ENCODE data around the gene PARD3. TPM values are rescaled to one million over a fixed set of nuclear protein-coding genes. Genes with fewer than 3 reads are reported as not detected.

Gene PARD3
- polyA plus RNA-seq, 2 of the 4 experiments (the other 2 are of a cell fraction) = 110 to 200 TPM

DNA sequence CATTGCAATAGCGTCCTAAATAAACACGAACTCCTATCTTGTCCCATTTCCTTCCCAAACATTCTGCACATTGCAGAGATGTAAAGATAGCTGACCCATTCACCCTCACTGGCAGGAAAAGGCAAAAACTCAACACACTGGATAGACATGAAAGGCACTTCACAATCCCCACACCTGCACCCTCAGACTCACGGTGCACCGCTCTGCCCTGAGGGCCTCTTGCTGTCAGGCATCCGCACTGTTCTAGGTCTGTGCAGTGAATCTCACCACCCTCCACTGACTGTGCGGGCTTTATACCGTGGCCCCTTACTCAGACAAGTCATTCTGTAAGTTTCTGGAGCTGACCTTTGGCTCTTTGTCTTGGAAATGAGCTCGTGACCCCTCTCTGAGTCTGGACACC is 42.9 kb upstream of the PARD3 start:
- Histone ChIP-seq H3K4me3 (no peak overlapping the region), H3K4me2 (no peak overlapping the region), H3K4me1 (peaks cover 45% of the 10 kb centered on the region), H3K27ac (no peak overlapping the region), H3K9me3 (no peaks in the 10 kb centered on the region)
- DNase-seq (ENCODE audit: low read depth in 1 of 2, low spot score in 1 of 2) (no peak), FAIRE-seq (no peak), ATAC-seq (no peak)
- 72% methylated on average over 8 of the region's 8 CpGs for WGBS (ENCODE audit: missing lambda C conversion rate)
- CTCF ChIA-PET = interaction anchor here (1.2 kb wide), 1 partner anchor 9 kb away, joined by 3 read pairs; no protein-coding TSS in a partner anchor
- POLR2A ChIA-PET = no interaction called here
- TF ChIP-seq CBX8 (IDR thresholded peaks at IDR 0.05) (no peak), SMC3 (IDR thresholded peaks at IDR 0.05) (no peak), NFE2L2 (conservative IDR thresholded peaks at IDR 0.05; ENCODE audit: low read length) (no peak), POLR2A (IDR thresholded peaks at IDR 0.05; ENCODE audit: low read length) (no peak), HOXB5 (CRISPR knock-in tag; IDR thresholded peaks at IDR 0.05) (no peak), RCOR1 (IDR thresholded peaks at IDR 0.05; ENCODE audit: low read depth, low read length) (no peak), HEYL (CRISPR knock-in tag; IDR thresholded peaks at IDR 0.05) (no peak), FOSL2 (IDR thresholded peaks at IDR 0.05) (no peak), FOSL2 (CRISPR knock-in tag; IDR thresholded peaks at IDR 0.05) (no peak), PHF8 (IDR thresholded peaks at IDR 0.05; ENCODE audit: borderline replicate concordance, low read depth) (no peak)
- TF ChIP-seq, protein P1, sequence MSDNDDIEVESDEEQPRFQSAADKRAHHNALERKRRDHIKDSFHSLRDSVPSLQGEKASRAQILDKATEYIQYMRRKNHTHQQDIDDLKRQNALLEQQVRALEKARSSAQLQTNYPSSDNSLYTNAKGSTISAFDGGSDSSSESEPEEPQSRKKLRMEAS (IDR thresholded peaks at IDR 0.05) = no peak
- TF ChIP-seq, protein P2, sequence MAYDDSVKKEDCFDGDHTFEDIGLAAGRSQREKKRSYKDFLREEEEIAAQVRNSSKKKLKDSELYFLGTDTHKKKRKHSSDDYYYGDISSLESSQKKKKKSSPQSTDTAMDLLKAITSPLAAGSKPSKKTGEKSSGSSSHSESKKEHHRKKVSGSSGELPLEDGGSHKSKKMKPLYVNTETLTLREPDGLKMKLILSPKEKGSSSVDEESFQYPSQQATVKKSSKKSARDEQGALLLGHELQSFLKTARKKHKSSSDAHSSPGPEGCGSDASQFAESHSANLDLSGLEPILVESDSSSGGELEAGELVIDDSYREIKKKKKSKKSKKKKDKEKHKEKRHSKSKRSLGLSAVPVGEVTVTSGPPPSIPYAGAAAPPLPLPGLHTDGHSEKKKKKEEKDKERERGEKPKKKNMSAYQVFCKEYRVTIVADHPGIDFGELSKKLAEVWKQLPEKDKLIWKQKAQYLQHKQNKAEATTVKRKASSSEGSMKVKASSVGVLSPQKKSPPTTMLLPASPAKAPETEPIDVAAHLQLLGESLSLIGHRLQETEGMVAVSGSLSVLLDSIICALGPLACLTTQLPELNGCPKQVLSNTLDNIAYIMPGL (CRISPR knock-in tag; IDR thresholded peaks at IDR 0.05; ENCODE audit: borderline replicate concordance) = no peak
- TF ChIP-seq, protein P3, sequence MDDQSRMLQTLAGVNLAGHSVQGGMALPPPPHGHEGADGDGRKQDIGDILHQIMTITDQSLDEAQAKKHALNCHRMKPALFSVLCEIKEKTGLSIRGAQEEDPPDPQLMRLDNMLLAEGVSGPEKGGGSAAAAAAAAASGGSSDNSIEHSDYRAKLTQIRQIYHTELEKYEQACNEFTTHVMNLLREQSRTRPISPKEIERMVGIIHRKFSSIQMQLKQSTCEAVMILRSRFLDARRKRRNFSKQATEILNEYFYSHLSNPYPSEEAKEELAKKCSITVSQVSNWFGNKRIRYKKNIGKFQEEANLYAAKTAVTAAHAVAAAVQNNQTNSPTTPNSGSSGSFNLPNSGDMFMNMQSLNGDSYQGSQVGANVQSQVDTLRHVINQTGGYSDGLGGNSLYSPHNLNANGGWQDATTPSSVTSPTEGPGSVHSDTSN (IDR thresholded peaks at IDR 0.05) = no peak

DNA sequence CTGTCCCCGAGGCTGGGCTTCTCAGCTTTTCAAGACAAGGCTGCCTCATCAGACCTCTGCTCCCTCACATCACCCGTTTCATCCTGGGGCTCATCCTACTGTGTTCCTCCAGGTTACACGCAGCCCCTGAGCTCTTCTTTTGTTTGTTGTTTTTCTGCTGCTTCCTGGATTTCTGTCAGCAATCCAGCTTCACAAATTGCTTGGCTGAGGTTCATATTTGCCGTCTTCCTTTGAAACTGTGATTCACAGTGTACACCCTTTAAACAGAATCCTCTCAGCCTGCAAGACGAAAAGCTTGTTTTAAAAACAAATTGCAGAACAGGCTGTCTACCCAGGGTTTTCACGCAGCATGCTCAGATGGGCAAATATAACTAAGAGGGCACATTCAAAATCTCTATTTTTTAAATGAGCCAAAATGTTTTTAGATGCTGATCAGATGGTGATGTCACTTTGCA is 39.1 kb upstream of the PARD3 start:
- POLR2A ChIA-PET = interaction anchor here (0.5 kb wide), 1 partner anchor 9 kb away, joined by 6 read pairs; no protein-coding TSS in a partner anchor
- 2% methylated on average over 6 of the region's 6 CpGs for WGBS (ENCODE audit: missing lambda C conversion rate)
- peaks cover 12% of the 10 kb centered on the region for H3K4me1 ChIP-seq
- peak overlapping the region; percentile 18; the same call in 1 of the 3 replicates for H3K4me3 ChIP-seq
- peak overlapping the region; percentile 14 to 36; a peak in 4 of 6 replicates for H3K27ac ChIP-seq
- DNase-seq (ENCODE audit: low read depth in 1 of 2, low spot score in 1 of 2) (peak; percentile 18 to 64), FAIRE-seq (no peak), ATAC-seq (peak; percentile 74 to 85; a peak in 5 of 6 replicates)
- no peaks in the 10 kb centered on the region for H3K9me3 ChIP-seq
- TF ChIP-seq MAFK (IDR thresholded peaks at IDR 0.05; ENCODE audit: partially characterized antibody) (no peak), ZC3H11A (IDR thresholded peaks at IDR 0.05) (no peak), HOXA7 (CRISPR knock-in tag; IDR thresholded peaks at IDR 0.05) (no peak), BHLHE40 (IDR thresholded peaks at IDR 0.05; ENCODE audit: low read depth, low read length) (no peak), TFCP2L1 (CRISPR knock-in tag; IDR thresholded peaks at IDR 0.05) (no peak), JUN (IDR thresholded peaks at IDR 0.05) (no peak), MYC (IDR thresholded peaks at IDR 0.05; ENCODE audit: borderline replicate concordance, low read length) (no peak), ESRRA (IDR thresholded peaks at IDR 0.05; ENCODE audit: borderline replicate concordance, low read length) (no peak), KDM5A (IDR thresholded peaks at IDR 0.05) (no peak), JUNB (IDR thresholded peaks at IDR 0.05) (no peak), SMC3 (IDR thresholded peaks at IDR 0.05) (no peak), ZNF302 (CRISPR knock-in tag; IDR thresholded peaks at IDR 0.05) (no peak), CEBPB (IDR thresholded peaks at IDR 0.05) (no peak)
- TF ChIP-seq, protein P4, sequence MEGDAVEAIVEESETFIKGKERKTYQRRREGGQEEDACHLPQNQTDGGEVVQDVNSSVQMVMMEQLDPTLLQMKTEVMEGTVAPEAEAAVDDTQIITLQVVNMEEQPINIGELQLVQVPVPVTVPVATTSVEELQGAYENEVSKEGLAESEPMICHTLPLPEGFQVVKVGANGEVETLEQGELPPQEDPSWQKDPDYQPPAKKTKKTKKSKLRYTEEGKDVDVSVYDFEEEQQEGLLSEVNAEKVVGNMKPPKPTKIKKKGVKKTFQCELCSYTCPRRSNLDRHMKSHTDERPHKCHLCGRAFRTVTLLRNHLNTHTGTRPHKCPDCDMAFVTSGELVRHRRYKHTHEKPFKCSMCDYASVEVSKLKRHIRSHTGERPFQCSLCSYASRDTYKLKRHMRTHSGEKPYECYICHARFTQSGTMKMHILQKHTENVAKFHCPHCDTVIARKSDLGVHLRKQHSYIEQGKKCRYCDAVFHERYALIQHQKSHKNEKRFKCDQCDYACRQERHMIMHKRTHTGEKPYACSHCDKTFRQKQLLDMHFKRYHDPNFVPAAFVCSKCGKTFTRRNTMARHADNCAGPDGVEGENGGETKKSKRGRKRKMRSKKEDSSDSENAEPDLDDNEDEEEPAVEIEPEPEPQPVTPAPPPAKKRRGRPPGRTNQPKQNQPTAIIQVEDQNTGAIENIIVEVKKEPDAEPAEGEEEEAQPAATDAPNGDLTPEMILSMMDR (IDR thresholded peaks at IDR 0.05) = no peak
- TF ChIP-seq, protein P5, sequence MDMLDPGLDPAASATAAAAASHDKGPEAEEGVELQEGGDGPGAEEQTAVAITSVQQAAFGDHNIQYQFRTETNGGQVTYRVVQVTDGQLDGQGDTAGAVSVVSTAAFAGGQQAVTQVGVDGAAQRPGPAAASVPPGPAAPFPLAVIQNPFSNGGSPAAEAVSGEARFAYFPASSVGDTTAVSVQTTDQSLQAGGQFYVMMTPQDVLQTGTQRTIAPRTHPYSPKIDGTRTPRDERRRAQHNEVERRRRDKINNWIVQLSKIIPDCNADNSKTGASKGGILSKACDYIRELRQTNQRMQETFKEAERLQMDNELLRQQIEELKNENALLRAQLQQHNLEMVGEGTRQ (IDR thresholded peaks at IDR 0.05) = no peak
- TF ChIP-seq, protein P6, sequence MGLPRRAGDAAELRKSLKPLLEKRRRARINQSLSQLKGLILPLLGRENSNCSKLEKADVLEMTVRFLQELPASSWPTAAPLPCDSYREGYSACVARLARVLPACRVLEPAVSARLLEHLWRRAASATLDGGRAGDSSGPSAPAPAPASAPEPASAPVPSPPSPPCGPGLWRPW (IDR thresholded peaks at IDR 0.05) = no peak
- TF ChIP-seq, protein P7, sequence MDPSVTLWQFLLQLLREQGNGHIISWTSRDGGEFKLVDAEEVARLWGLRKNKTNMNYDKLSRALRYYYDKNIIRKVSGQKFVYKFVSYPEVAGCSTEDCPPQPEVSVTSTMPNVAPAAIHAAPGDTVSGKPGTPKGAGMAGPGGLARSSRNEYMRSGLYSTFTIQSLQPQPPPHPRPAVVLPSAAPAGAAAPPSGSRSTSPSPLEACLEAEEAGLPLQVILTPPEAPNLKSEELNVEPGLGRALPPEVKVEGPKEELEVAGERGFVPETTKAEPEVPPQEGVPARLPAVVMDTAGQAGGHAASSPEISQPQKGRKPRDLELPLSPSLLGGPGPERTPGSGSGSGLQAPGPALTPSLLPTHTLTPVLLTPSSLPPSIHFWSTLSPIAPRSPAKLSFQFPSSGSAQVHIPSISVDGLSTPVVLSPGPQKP (IDR thresholded peaks at IDR 0.05; ENCODE audit: low read depth, low read length) = no peak
- TF ChIP-seq, protein P2 (CRISPR knock-in tag; IDR thresholded peaks at IDR 0.05; ENCODE audit: borderline replicate concordance) = no peak
- TF ChIP-seq, protein P8, sequence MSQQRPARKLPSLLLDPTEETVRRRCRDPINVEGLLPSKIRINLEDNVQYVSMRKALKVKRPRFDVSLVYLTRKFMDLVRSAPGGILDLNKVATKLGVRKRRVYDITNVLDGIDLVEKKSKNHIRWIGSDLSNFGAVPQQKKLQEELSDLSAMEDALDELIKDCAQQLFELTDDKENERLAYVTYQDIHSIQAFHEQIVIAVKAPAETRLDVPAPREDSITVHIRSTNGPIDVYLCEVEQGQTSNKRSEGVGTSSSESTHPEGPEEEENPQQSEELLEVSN (IDR thresholded peaks at IDR 0.05; ENCODE audit: borderline replicate concordance, low read depth) = no peak
- CTCF ChIA-PET = interaction anchor here (1.0 to 1.3 kb wide), 4 partner anchors 9 to 198 kb away, joined by 3 read pairs; no protein-coding TSS in a partner anchor
- H3K4me2 ChIP-seq = peak overlapping the region; percentile 73

All from A549 (cell line).